B cell (primary cell): ENCODE results near the gene BCL6B. TPM values are rescaled to one million over a fixed set of nuclear protein-coding genes. Genes with fewer than 3 reads are reported as not detected.
A peak's percentile ranks its signal among the peaks of the same experiment; 100 is the strongest.

ENCODE experiments used
- ATAC-seq: fragments of 200-7000 bp; cut with Tn5 transposase; one replicate; pipeline ENCODE4 v1.10.0; 2021; ENCODE audit warnings: low read depth, mild to moderate bottlenecking, moderate number of reproducible peaks, moderate library complexity
- CTCF ChIA-PET: fragments of 350-600 bp; sonication (Branson Sonifier 250); formaldehyde crosslinking; loops from one replicate; lab custom pipeline; 2021; ENCODE audit warnings: antibody characterized with exemption, inconsistent platforms; lab: Charles Lee
- POLR2A ChIA-PET: fragments of 350-600 bp; sonication (Branson Sonifier 250); formaldehyde crosslinking; loops from one replicate; lab custom pipeline; 2021; ENCODE audit warnings: antibody characterized with exemption; lab: Charles Lee
- DNase-seq: peaks from one replicate; pipeline ENCODE4 v3.0.0; 2013
- H2AFZ ChIP-seq: 2 replicates; pipeline ENCODE4 v1.6.1; 2012; ENCODE audit warnings: mild to moderate bottlenecking, low read depth, low read length; ENCODE audit not compliant: insufficient read depth, poor library complexity, severe bottlenecking
- H3K27ac ChIP-seq, 2 donors: 1 replicate in 1 of 2; 2 replicates in 1 of 2; pipeline ENCODE4 v1.5.1; 2012 to 2013; ENCODE audit warnings: low read length in 2 of 2, mild to moderate bottlenecking in 2 of 2, moderate library complexity in 1 of 2
- H3K27me3 ChIP-seq, 4 experiments: fragments of 200-600 bp in 1 of 4; sonication (generic) in 1 of 4; replicated peaks in 1 of 4; 1 replicate in 2 of 4; 2 replicates in 2 of 4; pipeline versions ENCODE4 v1.6.1 to v1.7.0; 2013 to 2016; ENCODE audit warnings: low read length in 3 of 4, mild to moderate bottlenecking in 2 of 4, mixed read lengths in 1 of 4, moderate library complexity in 1 of 4; ENCODE audit not compliant: insufficient read depth in 4 of 4, control insufficient read depth in 3 of 4; ENCODE audit errors: control extremely low read depth in 1 of 4
- H3K36me3 ChIP-seq, 2 experiments: replicated peaks in 1 of 2; 1 replicate in 1 of 2; 2 replicates in 1 of 2; pipeline versions ENCODE4 v1.6.1 to v1.7.1; 2013; ENCODE audit warnings: low read length in 1 of 2; ENCODE audit not compliant: insufficient read depth in 2 of 2, control insufficient read depth in 1 of 2; ENCODE audit errors: control extremely low read depth in 1 of 2, extremely low read depth in 1 of 2
- H3K4me1 ChIP-seq, 2 donors: fragments of 200-600 bp in 1 of 2; sonication (generic) in 1 of 2; 1 replicate in 1 of 2; 2 replicates in 1 of 2; pipeline versions ENCODE4 v1.5.1 to v1.6.1; 2013 to 2017; ENCODE audit warnings: low read length in 2 of 2; ENCODE audit not compliant: control insufficient read depth in 2 of 2, insufficient read depth in 2 of 2
- H3K4me2 ChIP-seq: replicated peaks from 2 replicates; pipeline ENCODE3; 2012; ENCODE audit warnings: mild to moderate bottlenecking, low read depth, low read length; ENCODE audit not compliant: poor library complexity, severe bottlenecking
- H3K4me3 ChIP-seq, 5 experiments: fragments of 200-600 bp in 1 of 5; sonication (generic) in 1 of 5; 1 replicate in 3 of 5; 2 replicates in 2 of 5; pipeline versions ENCODE4 v1.5.1 to v1.7.0; 2011 to 2016; ENCODE audit warnings: low read length in 4 of 5, mild to moderate bottlenecking in 4 of 5, low read depth in 2 of 5, control low read depth in 1 of 5, moderate library complexity in 1 of 5; ENCODE audit not compliant: insufficient read depth in 1 of 5; ENCODE audit errors: control extremely low read depth in 1 of 5, extremely low read depth in 1 of 5
- H3K79me2 ChIP-seq: fragments of 200-600 bp; sonication (generic); one replicate; pipeline ENCODE4 v1.6.0; 2016; ENCODE audit warnings: low read length; ENCODE audit not compliant: control insufficient read depth, insufficient read depth
- H3K9ac ChIP-seq: fragments of 200-600 bp; sonication (generic); 2 replicates; pipeline ENCODE4 v1.6.1; 2017; ENCODE audit warnings: mild to moderate bottlenecking, low read length, moderate library complexity
- H3K9me3 ChIP-seq, 3 donors: one replicate each; pipeline versions ENCODE4 v1.6.1 to v1.7.1; 2013; ENCODE audit warnings: low read length in 2 of 3; ENCODE audit not compliant: control insufficient read depth in 2 of 3, insufficient read depth in 1 of 3; ENCODE audit errors: control extremely low read depth in 1 of 3
- H4K20me1 ChIP-seq: 2 replicates; pipeline ENCODE4 v1.6.0; 2012; ENCODE audit warnings: mild to moderate bottlenecking, low read length; ENCODE audit not compliant: insufficient read depth, control insufficient read depth, poor library complexity, severe bottlenecking
- H3K27ac Mint-ChIP-seq: one replicate; pipeline ENCODE4 v1.8.0; 2021; ENCODE audit warnings: mixed read lengths
- H3K27me3 Mint-ChIP-seq: one replicate; pipeline ENCODE4 v1.8.0; 2021; ENCODE audit warnings: mixed read lengths
- H3K4me1 Mint-ChIP-seq: one replicate; pipeline ENCODE4 v1.8.0; 2021; ENCODE audit warnings: mixed read lengths
- H3K4me3 Mint-ChIP-seq: one replicate; pipeline ENCODE4 v1.8.0; 2021; ENCODE audit warnings: mixed read lengths
- H3K9me3 Mint-ChIP-seq: one replicate; pipeline ENCODE4 v1.8.0; 2022; ENCODE audit warnings: mixed read lengths; ENCODE audit not compliant: insufficient read depth
- CTCF ChIP-seq: fragments of 200-600 bp; IDR thresholded peaks from one replicate; pipeline ENCODE4 v1.8.0; 2022; ENCODE audit warnings: antibody characterized with exemption, mild to moderate bottlenecking
- EZH2 ChIP-seq: IDR thresholded peaks from 2 replicates; pipeline ENCODE4 v1.6.1; 2012; ENCODE audit warnings: borderline replicate concordance, low read depth, mild to moderate bottlenecking, moderate library complexity, low read length; ENCODE audit not compliant: insufficient read depth, poor library complexity, severe bottlenecking
- whole genome bisulfite sequencing: methylation state at CpG from one replicate; pipeline ENCODE4 v1.1.5; 2013; ENCODE audit warnings: missing lambda C conversion rate; ENCODE audit not compliant: insufficient coverage; 5-methylcytosine and 5-hydroxymethylcytosine counted together
- intact Hi-C: fragments of 100-400 bp; cut with micrococcal nuclease; formaldehyde crosslinking; loops from one replicate; pipeline ENCODE4 v1.10.0; 2022
- polyA plus RNA-seq: library from polyadenylated mRNA; depleted of rRNA; stranded (reverse); fragments of >200 nt; gene quantifications from 2 replicates; pipeline ENCODE4 v1.2.3, GENCODE V29; 2012
- total RNA-seq, 2 donors: library from RNA; stranded (reverse); fragments of 120-200 nt in 1 of 2; gene quantifications; 1 replicate in 1 of 2; 2 replicates in 1 of 2; pipeline versions ENCODE4 v1.2.3 to v1.2.4, GENCODE V29; 2013 to 2022

Gene BCL6B
- total and polyA plus RNA-seq, 2 donors (not counting 1 experiment from before 2014, with no cell fraction given): 0.25 to 0.34 TPM

GRCh38 chr17:7034955-7035590 lies 12.2 kb downstream of the BCL6B start:
- CTCF ChIA-PET: interaction anchor here (0.9 to 1.7 kb wide), 12 partner anchors 10 to 192 kb away, joined by 3 to 21 read pairs (median 4); partner anchors contain the start of gene BCL6B
- H3K27me3 ChIP-seq: no peaks in the 10 kb centered on the region
- peak overlapping the region; percentile 58 to 97 (median 88) for H3K4me3 ChIP-seq
- POLR2A ChIA-PET: interaction anchor here (0.9 to 1.7 kb wide), 13 partner anchors 9 to 651 kb away, joined by 3 to 26 read pairs (median 8); partner anchors contain the start of genes NEURL4, RNASEK and SLC16A11
- Mint-ChIP-seq H3K27me3 (no peaks in the 10 kb centered on the region), H3K27ac (peak overlapping the region; percentile 98), H3K9me3 (no peaks in the 10 kb centered on the region), H3K4me1 (peaks cover 49% of the 10 kb centered on the region), H3K4me3 (peak overlapping the region; percentile 94)
- peaks cover 21 to 41% of the 10 kb centered on the region in 2 donors for H3K4me1 ChIP-seq
- H3K27ac ChIP-seq: peak overlapping the region; percentile 86 to 100
- TF ChIP-seq EZH2: no peak
- ATAC-seq: peak; percentile 11
- no peaks in the 10 kb centered on the region for H3K36me3 ChIP-seq
- peak overlapping the region; percentile 99 for H3K9ac ChIP-seq
- H2AFZ ChIP-seq: peak overlapping the region; percentile 86
- no peaks in the 10 kb centered on the region for H3K9me3 ChIP-seq
- 6% methylated on average over 6 of the region's 7 CpGs for WGBS
- no peak for DNase-seq
- intact Hi-C loops: loop anchor here (1.0 to 5.0 kb wide), 5 partner anchors 8 to 402 kb away; partner anchors contain the start of genes BCL6B, EIF5A, FGF11 and TMEM102
- H4K20me1 ChIP-seq: no peaks in the 10 kb centered on the region
- H3K4me2 ChIP-seq: peak overlapping the region; percentile 98
- peaks cover 38% of the 10 kb centered on the region for H3K79me2 ChIP-seq

DNA sequence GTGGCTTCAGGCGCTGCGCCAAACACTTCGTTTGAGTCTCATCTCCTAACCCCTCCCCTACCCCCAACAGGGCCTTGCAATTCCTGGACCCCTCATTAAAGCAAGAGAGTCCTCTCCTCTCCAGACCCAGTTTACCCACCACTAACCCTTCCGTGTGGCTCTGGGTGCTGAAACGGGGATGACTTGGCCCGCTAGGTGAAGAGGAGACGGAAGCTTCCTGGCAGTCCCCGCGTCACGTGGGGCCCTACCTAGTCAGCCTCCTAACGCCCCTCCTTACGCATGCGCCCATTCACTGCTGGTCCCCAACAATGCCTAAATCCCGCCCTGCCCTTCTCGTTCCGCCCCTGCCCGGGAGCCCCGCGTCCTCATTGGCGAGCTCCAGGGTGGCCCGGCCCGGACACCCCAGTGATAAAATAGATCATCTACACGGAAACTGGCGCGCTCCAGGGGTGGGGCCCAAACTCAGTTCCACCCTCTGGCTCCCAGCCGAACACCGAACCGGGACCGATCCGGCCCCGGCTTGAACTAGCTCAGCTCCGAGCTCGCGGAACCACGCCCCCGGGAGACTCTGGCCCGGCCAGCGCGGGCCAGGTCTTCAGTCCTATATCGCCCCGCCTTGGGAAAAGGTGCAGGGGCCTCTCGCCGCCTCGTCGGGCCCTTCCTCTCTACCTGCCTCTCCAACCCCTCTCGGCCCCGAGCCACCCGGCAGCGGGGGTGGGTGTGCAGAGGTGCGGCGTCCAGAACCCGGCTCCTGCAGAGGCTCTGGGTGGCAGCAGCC lies 12.9 kb downstream of the BCL6B start, which contains the start of gene SLC16A13:
Gene SLC16A13, plus strand, starts transcription at position 425 of the 778 bp plus-strand sequence. CDS start 368 bp downstream, outside the sequence.
- H3K9ac ChIP-seq: peak within 1 kb of the TSS; percentile 99
- no peaks in the 10 kb centered on the region for H3K9me3 Mint-ChIP-seq
- no peaks in the 10 kb centered on the region for H4K20me1 ChIP-seq
- peak within 1 kb of the TSS; percentile 86 for H2AFZ ChIP-seq
- peak within 1 kb of the TSS; percentile 98 for H3K27ac Mint-ChIP-seq
- peak within 1 kb of the TSS; percentile 58 to 97 (median 88) for H3K4me3 ChIP-seq
- peak within 1 kb of the TSS; percentile 86 to 100 for H3K27ac ChIP-seq
- ChIA-PET CTCF (interaction anchor here (0.6 to 1.7 kb wide), 14 partner anchors 10 to 192 kb away, joined by 3 to 21 read pairs (median 4); partner anchors contain the start of genes ACADVL, BCL6B and DLG4), POLR2A (interaction anchor here (0.6 to 1.7 kb wide), 17 partner anchors 8 to 1726 kb away, joined by 3 to 26 read pairs (median 4); partner anchors contain the start of genes NEURL4, RNASEK and SLC16A11)
- H3K27me3 ChIP-seq: no peaks in the 10 kb centered on the region
- ATAC-seq (peak; percentile 94), DNase-seq (peak; percentile 99)
- no peaks in the 10 kb centered on the region for H3K36me3 ChIP-seq
- H3K4me1 ChIP-seq: peaks cover 18 to 38% of the 10 kb centered on the region in 2 donors
- H3K79me2 ChIP-seq: peaks cover 38% of the 10 kb centered on the region
- under 1% methylated on average over 47 of the region's 52 CpGs for WGBS
- TF ChIP-seq CTCF: no peak
- TF ChIP-seq EZH2: no peak
- H3K27me3 Mint-ChIP-seq: no peaks in the 10 kb centered on the region
- H3K9me3 ChIP-seq: no peaks in the 10 kb centered on the region
- peak within 1 kb of the TSS; percentile 98 for H3K4me2 ChIP-seq
- intact Hi-C loops: loop anchor here (1.0 to 5.0 kb wide), 5 partner anchors 8 to 402 kb away; partner anchors contain the start of genes BCL6B, EIF5A, FGF11 and TMEM102
- peaks cover 42% of the 10 kb centered on the region for H3K4me1 Mint-ChIP-seq
- H3K4me3 Mint-ChIP-seq: peak within 1 kb of the TSS; percentile 94
